Measurements from ENCODE around the gene TIGD6. TPM values are rescaled to one million over a fixed set of nuclear protein-coding genes. Genes with fewer than 3 reads are reported as not detected.

The TIGD6 gene
- total and polyA plus RNA-seq, 8 donors: 3.7 to 5.8 (median 4.4) TPM

GRCh38 chr5:150013931-150014330, 13.5 kb upstream of the TIGD6 start:
- Histone ChIP-seq H3K27ac (no peak overlapping the region), H3K4me1 (no peaks in the 10 kb centered on the region), H3K4me3 (no peak overlapping the region), H3K27me3 (no peaks in the 10 kb centered on the region), H3K36me3 (peaks cover 0 to 98% of the 10 kb centered on the region in 2 donors), H3K9me3 (peaks cover 0 to 12% of the 10 kb centered on the region in 2 donors)
- intact Hi-C loops (cut with DNase I): no loop called here
- DNase-seq: no peak
- ATAC-seq: no peak
- TF ChIP-seq CTCF (IDR thresholded peaks at IDR 0.05): no peak

- TF ChIP-seq CTCF (IDR thresholded peaks at IDR 0.05): no peak
- ATAC-seq (no peak), DNase-seq (no peak)
- Histone ChIP-seq H3K4me1 (no peaks in the 10 kb centered on the region), H3K36me3 (peaks cover 0 to 98% of the 10 kb centered on the region in 2 donors), H3K9me3 (no peaks in the 10 kb centered on the region), H3K4me3 (no peak overlapping the region), H3K27ac (no peak overlapping the region), H3K27me3 (no peaks in the 10 kb centered on the region)
- intact Hi-C loops (cut with DNase I): no loop called here
Observed at GRCh38 chr5:150009671-150010387, 9.4 kb upstream of the TIGD6 start.

- intact Hi-C loops (cut with DNase I): no loop called here
- Histone ChIP-seq H3K4me3 (no peak overlapping the region), H3K36me3 (peaks cover 0 to 83% of the 10 kb centered on the region in 2 donors), H3K27ac (no peak overlapping the region), H3K4me1 (peaks cover 9 to 25% of the 10 kb centered on the region in 2 donors), H3K9me3 (no peaks in the 10 kb centered on the region), H3K27me3 (no peaks in the 10 kb centered on the region)
- no peak for TF ChIP-seq CTCF (IDR thresholded peaks at IDR 0.05)
- DNase-seq: no peak
- no peak for ATAC-seq
Observed at GRCh38 chr5:150007050-150007449, 6.6 kb upstream of the TIGD6 start.

GRCh38 chr5:150006318-150006717, 5.9 kb upstream of the TIGD6 start:
- intact Hi-C loops (cut with DNase I): no loop called here

More at GRCh38 chr5:150006318-150006717, 5.9 kb upstream of the TIGD6 start:
- TF ChIP-seq CTCF (IDR thresholded peaks at IDR 0.05): no peak
- no peak overlapping the region for H3K27ac ChIP-seq
- DNase-seq: no peak
- no peaks in the 10 kb centered on the region for H3K9me3 ChIP-seq
- no peak overlapping the region for H3K4me3 ChIP-seq
- H3K27me3 ChIP-seq: no peaks in the 10 kb centered on the region
- ATAC-seq: no peak
- peaks cover 13 to 32% of the 10 kb centered on the region in 2 donors for H3K4me1 ChIP-seq
- H3K36me3 ChIP-seq: peaks cover 0 to 76% of the 10 kb centered on the region in 2 donors
